ENCODE results near the gene C6orf15.
A peak's percentile ranks its signal among the peaks of the same experiment; 100 is the strongest.

The C6orf15 gene

GRCh38 chr6:31112478-31112877 is at the start of gene C6orf15:
TSS of gene C6orf15 (minus strand) at chr6:31112575. CDS start at chr6:31112555, 20 bp downstream.
- DNase-seq (ENCODE audit: low spot score), result no peak

DNA sequence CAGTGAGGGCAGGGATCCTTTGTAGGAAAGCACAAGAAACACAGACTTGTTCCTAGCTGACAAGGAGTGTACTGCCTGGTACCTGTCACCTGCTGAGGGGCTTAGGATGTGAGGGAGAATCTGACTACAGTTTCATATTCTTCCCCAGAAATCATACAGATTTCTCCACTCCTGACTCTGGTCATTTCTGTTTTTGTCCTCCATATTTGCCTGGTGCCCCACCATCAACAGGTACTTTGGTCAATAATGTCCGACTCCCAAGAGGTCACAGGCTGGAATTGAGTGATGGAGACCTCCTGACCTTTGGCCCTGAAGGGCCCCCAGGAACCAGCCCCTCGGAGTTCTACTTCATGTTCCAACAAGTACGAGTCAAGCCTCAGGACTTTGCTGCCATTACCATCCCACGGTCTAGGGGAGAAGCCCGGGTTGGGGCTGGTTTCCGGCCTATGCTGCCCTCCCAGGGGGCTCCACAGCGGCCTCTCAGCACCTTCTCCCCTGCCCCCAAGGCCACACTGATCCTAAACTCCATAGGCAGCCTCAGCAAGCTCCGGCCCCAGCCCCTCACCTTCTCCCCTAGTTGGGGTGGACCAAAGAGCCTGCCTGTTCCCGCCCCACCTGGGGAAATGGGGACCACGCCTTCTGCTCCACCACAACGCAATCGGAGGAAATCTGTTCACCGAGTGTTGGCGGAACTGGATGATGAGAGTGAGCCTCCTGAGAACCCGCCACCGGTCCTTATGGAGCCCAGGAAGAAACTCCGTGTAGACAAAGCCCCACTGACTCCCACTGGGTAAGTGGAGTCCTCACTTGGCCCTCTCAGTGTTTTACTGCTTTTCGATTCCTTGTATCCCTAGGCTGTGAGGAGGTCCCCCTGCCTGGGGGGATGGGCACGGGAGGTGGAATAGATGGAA is 49.1 kb upstream of the C6orf15 start:
- DNase-seq (ENCODE audit: low spot score), result no peak

GRCh38 chr6:31158863-31159855 is 46.8 kb upstream of the C6orf15 start:
- DNase-seq (ENCODE audit: low spot score), result peak; percentile 68

DNA sequence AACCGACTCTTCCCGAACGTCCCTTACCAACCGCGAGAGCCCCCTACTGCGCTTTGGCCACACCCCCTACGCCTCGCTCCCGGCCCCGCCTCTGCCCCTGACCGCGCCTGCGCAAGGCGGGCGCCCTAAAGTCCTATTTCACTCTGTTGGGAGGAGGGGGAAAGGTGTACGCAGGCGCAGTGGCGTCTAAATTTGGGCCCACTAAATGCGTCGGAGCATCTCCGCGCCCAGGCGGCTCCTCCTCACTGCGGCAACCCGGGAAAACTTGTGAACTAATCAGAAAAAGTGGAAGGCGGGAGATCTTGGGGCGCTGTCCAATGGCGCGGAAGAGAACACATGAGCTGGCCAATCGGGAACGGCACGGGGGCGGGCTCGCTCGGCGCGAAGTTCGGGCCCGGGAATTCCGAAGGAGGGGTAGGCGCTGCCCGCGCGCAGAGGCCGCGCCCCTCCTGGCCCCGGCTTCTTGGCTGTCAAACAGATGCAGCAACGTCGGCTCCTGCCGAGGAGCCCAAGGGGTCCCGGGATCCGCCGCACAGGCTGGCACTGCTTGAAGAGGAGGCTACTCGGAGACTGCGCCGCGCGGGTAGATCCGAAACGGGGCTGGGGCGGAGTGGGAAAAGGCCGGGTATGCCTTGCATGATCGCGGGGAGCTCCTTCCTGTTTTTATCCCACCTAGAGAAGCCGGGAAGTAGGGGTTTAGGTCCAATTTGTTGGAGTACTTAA is 45.9 kb upstream of the C6orf15 start, which contains the start of gene TCF19:
Gene TCF19, plus strand, starts transcription at position 450 of the 723 bp plus-strand sequence. CDS start 881 bp downstream, outside the sequence.
- peak; percentile 99 for DNase-seq (ENCODE audit: low spot score)

- no peak for DNase-seq (ENCODE audit: low spot score)
Measured at GRCh38 chr6:31157513-31158139, 45.3 kb upstream of the C6orf15 start, which contains the start of gene CCHCR1. TSS of gene CCHCR1 (minus strand) at chr6:31157802. CDS start at chr6:31157600, 202 bp downstream.

- no peak for DNase-seq (ENCODE audit: low spot score)
Measured at GRCh38 chr6:31156641-31157040, 44.3 kb upstream of the C6orf15 start.

DNA sequence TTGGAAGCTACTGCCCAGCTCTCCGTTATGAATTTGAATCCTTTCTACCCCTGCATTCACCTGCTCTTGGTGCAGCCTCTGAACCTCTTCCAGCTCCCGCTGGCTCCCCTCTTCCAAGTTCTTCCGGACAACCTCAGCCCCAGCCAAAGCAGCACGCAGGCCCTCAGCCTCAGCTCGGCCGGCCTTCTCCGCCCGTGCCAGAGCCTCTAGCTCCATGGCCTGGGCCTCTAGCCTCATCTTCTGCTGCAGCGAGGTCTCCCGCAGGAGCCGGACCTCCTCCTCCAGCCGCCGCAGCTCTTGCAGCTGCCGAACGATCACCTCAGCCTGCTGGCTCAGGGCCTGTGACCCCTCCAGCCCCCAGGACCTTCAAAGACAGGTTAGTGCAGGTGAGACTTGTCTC is 42.1 kb upstream of the C6orf15 start:
- no peak for DNase-seq (ENCODE audit: low spot score)

- DNase-seq (ENCODE audit: low spot score), result no peak
Measured at GRCh38 chr6:31152781-31153180, 40.4 kb upstream of the C6orf15 start.

DNA sequence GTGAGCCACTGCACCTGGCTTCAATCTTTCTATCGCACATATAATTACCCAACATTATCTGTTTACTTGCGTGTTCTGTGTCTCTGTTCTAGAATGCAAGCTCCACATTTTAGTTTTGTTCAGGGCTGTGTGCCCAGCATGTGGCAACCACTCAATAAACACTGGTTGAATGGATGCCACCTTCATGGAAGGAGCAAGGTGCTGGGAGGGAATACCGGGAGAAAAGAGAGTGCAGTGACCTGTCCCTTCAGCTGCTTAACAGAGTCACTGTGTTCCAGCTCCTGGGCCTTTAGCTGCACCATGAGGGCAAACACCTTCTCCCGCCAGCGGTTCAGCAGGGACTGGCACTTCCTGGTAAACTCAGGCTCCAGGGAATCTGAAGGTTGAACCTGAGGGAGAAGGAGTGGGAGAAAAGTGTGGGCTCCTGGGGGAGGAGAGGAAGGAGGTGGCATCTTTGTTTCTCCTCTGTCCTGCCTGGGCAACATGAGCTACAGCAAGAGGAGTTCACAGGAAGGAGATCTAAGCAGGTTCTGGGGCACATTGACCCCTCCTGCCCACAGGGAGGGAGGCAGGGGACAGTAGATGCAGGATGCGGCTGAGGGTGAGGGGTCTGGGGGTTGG is 37.6 kb upstream of the C6orf15 start:
- no peak for DNase-seq (ENCODE audit: low spot score)

GRCh38 chr6:31145386-31145785 is 33.0 kb upstream of the C6orf15 start:
- no peak for DNase-seq (ENCODE audit: low spot score)

GRCh38 chr6:31144970-31145340 is 32.6 kb upstream of the C6orf15 start:
- DNase-seq (ENCODE audit: low spot score), result no peak

- DNase-seq (ENCODE audit: low spot score), result no peak
Measured at GRCh38 chr6:31144296-31144969, 32.1 kb upstream of the C6orf15 start.

DNA sequence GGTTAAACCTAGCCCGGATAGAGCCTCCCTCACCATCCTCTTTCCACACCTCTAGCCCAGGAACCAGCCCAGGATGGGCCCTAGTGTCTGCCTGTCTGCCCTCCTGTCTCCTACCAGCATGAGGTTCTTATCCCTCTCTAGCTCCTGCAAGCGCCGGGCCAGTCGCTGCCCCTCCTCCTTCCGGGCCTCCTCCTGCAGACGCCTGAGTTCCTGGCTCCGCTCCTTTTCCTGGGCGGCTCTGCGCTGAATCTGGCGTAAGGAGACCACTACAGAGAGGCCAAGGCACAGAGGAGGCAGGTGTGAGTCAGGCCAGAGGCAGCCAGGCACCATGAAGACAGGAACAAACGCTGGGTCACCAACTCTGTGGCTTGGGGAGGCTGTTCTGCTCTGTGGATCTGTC is 30.8 kb upstream of the C6orf15 start:
- DNase-seq (ENCODE audit: low spot score), result no peak

- DNase-seq (ENCODE audit: low spot score), result no peak
Measured at GRCh38 chr6:31142361-31142761, 30.0 kb upstream of the C6orf15 start.

DNA sequence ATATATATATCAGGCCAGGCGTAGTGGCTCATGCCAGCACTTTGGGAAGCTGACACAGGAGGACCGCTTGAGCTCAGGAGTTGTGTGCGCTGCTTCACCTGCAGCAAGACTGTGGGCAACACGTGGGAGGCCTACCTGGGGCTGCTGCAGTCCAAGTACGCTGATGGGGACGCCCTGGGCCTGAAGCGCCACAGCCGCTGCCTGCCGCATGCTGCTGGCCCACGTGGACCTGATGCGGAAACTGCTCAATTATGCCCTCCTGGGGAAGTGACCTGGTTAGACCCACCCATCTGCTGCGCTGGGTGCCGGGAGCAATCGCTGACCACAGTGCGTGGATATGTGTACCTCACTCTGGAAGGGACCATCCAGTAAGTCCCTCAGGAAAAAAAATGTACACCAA is 28.3 kb upstream of the C6orf15 start:
- DNase-seq (ENCODE audit: low spot score), result no peak

DNA sequence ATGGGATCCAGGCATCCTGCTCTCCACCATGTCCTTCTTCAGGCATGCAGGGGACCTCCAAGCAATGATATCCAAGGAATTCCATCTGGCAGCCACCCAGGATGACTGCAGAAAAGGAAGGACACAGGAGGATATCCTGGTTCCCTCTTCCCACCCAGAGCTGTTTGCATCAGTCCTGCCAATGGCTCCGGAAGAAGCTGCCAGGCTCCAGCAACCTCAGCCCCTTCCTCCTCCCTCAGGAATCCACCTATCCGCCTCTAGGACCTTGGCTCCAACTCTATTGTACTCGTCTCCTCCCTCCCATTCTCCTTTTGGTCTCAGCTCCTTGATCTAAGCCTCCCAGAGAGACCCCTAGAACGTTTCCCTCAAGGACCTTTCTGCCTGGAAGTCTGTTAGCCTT is 27.2 kb upstream of the C6orf15 start:
- no peak for DNase-seq (ENCODE audit: low spot score)

GRCh38 chr6:31138982-31139381 is 26.6 kb upstream of the C6orf15 start, which contains the start of gene PSORS1C2:
TSS of gene PSORS1C2 (minus strand) at chr6:31139066. CDS start at chr6:31139026, 40 bp downstream.
- no peak for DNase-seq (ENCODE audit: low spot score)

- DNase-seq (ENCODE audit: low spot score), result no peak
Measured at GRCh38 chr6:31135710-31136109, 23.3 kb upstream of the C6orf15 start.

DNA sequence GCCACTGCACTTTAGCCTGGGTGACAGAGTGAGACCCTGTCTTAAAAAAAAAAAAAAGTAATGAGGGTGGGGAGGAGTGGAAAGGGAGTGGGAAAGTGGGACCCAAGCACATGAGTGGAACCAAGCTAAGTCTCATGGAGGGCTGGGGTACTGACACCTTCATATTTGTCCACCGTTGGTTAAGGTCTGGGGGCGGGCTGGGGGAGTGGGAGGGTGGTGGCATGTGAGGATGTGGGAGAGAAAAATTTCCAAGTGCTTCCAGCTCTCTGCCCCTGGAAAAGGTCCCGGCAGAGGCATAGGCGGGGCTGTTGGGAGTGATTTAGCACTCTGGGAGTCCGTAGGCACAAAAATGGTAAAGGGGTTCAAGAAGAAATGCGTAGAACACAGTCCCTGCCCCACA is 20.4 kb upstream of the C6orf15 start:
- no peak for DNase-seq (ENCODE audit: low spot score)

- no peak for DNase-seq (ENCODE audit: low spot score)
Measured at GRCh38 chr6:31131595-31131994, 19.2 kb upstream of the C6orf15 start.
